Mammary epithelial cell (primary cell): Measurements from ENCODE around the gene ARL16.

Experiments used
- EZH2 ChIP-seq: IDR thresholded peaks from 2 replicates; pipeline ENCODE4 v1.6.1; 2012; ENCODE audit warnings: low read length, inconsistent platforms, borderline replicate concordance
- TF ChIP-seq, protein P1 (sequence below), 2 donors: IDR thresholded peaks in 1 of 2; conservative IDR thresholded peaks in 1 of 2; 2 replicates each; pipeline ENCODE4 v1.5.1; 2011 to 2012; ENCODE audit warnings: inconsistent platforms in 2 of 2, low read length in 2 of 2, mild to moderate bottlenecking in 2 of 2, control low read depth in 1 of 2, low read depth in 1 of 2; ENCODE audit not compliant: insufficient read depth in 1 of 2; ENCODE audit errors: extremely low read depth in 1 of 2

- no peak for TF ChIP-seq EZH2
- TF ChIP-seq, protein P1, sequence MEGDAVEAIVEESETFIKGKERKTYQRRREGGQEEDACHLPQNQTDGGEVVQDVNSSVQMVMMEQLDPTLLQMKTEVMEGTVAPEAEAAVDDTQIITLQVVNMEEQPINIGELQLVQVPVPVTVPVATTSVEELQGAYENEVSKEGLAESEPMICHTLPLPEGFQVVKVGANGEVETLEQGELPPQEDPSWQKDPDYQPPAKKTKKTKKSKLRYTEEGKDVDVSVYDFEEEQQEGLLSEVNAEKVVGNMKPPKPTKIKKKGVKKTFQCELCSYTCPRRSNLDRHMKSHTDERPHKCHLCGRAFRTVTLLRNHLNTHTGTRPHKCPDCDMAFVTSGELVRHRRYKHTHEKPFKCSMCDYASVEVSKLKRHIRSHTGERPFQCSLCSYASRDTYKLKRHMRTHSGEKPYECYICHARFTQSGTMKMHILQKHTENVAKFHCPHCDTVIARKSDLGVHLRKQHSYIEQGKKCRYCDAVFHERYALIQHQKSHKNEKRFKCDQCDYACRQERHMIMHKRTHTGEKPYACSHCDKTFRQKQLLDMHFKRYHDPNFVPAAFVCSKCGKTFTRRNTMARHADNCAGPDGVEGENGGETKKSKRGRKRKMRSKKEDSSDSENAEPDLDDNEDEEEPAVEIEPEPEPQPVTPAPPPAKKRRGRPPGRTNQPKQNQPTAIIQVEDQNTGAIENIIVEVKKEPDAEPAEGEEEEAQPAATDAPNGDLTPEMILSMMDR (conservative IDR thresholded peaks at IDR 0.05 in 1 of 2, IDR thresholded peaks at IDR 0.05 in 1 of 2; ENCODE audit: extremely low read depth in 1 of 2, insufficient read depth in 1 of 2, low read depth in 1 of 2, low read length in 2 of 2): no peak
These were observed 17.0 kb upstream of the ARL16 start for GRCh38 chr17:81700353-81701287.
